Measurements from ENCODE around the gene RGR. TPM values are rescaled to one million over a fixed set of nuclear protein-coding genes. Genes with fewer than 3 reads are reported as not detected.

RGR gene
- total RNA-seq, result 2.4 TPM

- peak; percentile 74 for DNase-seq (ENCODE audit: low spot score)
- peak; percentile 94 for ATAC-seq
- intact Hi-C loops (cut with DNase I), result no loop called here
Measured at GRCh38 chr10:84244651-84245270, at the start of gene RGR. Gene RGR, plus strand, starts transcription at chr10:84245053. Its CDS starts 38 bp downstream, at chr10:84245091.

DNA sequence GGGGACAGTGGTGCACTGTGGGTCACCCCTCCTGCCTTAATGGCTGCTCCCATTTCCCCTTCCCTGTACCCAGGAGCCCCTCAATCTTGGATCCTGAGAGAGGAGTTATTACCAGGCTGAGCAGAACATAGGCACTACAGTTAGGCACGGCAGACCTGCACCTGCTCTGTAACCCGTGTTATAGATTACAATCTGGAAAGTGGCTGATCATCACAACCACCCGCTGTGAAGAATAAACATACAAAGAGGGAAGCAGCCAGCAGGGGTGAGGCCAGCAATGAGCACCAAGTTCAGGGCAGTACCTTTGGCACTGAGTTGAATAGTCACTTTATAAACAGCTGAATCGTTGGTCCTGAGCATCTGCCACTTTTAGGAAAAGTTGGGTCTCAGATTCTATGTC, 48.8 kb upstream of the RGR start:
- intact Hi-C loops (cut with DNase I), result no loop called here

GRCh38 chr10:84196941-84197340, 47.9 kb upstream of the RGR start:
- intact Hi-C loops (cut with DNase I), result no loop called here
- ATAC-seq (no peak), DNase-seq (ENCODE audit: low spot score) (no peak)

More for the DNA sequence above, 48.8 kb upstream of the RGR start:
- no peak for DNase-seq (ENCODE audit: low spot score)
- ATAC-seq, result no peak

DNA sequence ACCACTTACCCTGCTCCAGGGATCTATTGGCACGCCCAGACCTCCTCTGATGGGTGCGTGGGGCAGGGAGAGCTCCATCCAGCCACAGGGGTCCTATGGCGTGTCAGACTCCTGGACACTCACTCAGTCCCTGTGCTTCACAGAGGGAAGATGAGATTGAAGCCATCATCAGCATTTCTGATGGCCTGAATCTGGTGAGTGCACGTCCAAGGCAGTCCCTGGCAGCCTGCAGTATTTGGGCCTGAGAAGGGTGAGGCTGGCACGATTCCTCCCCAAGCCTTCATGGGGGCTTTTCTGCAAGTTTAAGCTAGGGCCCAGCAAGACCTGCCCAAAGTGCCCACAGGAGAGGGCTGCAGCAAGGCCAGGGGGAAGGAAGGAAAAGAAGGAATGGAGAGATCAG, 47.2 kb upstream of the RGR start:
- intact Hi-C loops (cut with DNase I), result no loop called here
- ATAC-seq (no peak), DNase-seq (ENCODE audit: low spot score) (no peak)

GRCh38 chr10:84198206-84198915, 46.5 kb upstream of the RGR start:
- DNase-seq (ENCODE audit: low spot score) (no peak), ATAC-seq (no peak)

GRCh38 chr10:84200537-84201243, 44.2 kb upstream of the RGR start:
- DNase-seq (ENCODE audit: low spot score) (no peak), ATAC-seq (no peak)
- intact Hi-C loops (cut with DNase I), result no loop called here

More at GRCh38 chr10:84198206-84198915, 46.5 kb upstream of the RGR start:
- intact Hi-C loops (cut with DNase I), result no loop called here

DNA sequence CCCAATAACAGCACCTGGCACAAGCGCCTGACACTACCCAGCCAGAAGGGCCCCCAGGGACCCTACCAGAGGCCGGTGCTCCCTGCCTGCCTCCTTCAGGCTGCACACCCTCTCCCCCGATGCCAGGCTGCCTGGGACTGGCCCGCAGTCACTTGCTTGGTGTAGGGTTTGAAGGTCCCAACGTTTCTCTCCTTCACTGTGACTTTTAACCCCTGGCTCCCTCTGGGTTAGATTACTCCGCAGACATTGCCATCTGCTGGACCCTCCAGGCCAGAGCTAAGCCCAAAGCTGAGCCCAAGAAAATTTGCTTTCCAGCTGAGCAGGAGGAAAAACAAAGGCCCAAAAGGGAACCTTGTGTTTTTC, 43.6 kb upstream of the RGR start:
- intact Hi-C loops (cut with DNase I), result no loop called here
- DNase-seq (ENCODE audit: low spot score) (no peak), ATAC-seq (no peak)

DNA sequence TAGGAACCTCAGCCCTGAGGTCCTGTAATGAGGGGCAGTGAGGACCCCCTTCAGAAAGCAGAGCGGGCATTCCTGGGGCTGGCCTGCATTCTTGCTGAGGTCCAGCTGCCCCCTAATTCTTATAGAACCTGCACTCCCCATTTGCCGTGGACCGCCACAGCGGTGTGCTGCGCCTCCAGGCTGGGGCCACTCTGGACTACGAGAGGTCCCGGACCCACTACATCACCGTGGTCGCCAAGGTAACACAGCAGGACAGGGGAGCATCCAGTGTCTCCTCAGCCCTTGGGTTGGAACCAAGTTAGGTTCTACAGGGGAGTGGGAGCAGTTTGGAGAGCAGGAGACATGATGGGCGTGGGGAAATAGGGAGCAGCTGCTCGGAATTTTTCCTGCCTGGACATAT, 43.2 kb upstream of the RGR start:
- intact Hi-C loops (cut with DNase I), result no loop called here
- DNase-seq (ENCODE audit: low spot score), result no peak

GRCh38 chr10:84202349-84202748, 42.5 kb upstream of the RGR start:
- no peak for ATAC-seq
- intact Hi-C loops (cut with DNase I), result no loop called here
- DNase-seq (ENCODE audit: low spot score), result no peak

More for the DNA sequence above, 43.2 kb upstream of the RGR start:
- ATAC-seq, result no peak

DNA sequence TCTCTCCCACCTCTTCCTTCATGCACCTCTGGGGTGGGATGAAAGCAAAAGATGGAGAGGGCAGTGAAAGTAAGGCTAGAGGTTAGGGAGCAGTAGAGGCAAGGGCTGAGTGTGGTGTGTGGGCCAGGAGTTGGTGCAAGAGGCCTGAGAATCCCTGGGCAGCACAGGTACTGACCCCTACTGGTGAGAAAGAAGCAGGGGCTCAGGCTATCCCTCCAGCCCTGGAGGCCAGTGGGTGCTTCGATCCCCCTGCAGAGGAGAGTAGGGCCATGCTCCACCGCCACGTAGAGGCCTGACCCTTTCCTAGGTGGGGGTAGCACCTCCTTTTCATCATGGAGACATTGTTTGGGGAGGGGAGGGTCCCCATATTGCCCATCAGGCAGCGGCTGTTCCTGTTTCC, 40.7 kb upstream of the RGR start:
- ATAC-seq (no peak), DNase-seq (ENCODE audit: low spot score) (no peak)
- intact Hi-C loops (cut with DNase I), result no loop called here

DNA sequence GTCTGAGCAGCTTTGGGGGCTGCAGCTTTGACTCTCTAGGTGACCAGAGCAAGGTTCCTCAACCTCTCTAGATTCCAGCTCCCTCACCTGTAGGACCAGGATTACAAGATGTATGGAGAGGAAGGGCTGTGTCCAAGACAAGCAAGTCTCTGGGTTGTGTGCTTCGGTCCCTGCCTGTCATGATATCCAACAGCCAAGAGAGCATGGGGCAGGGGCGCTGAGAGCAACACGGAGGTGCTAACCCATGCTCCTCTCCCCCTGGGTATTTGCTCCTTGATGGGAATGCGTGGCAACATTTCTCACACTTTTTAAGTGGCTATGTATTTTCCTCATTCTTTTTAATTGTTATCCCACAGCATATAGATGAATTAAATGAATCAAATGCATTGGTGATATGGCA, 40.2 kb upstream of the RGR start:
- DNase-seq (ENCODE audit: low spot score) (peak; percentile 25), ATAC-seq (no peak)
- intact Hi-C loops (cut with DNase I), result no loop called here

DNA sequence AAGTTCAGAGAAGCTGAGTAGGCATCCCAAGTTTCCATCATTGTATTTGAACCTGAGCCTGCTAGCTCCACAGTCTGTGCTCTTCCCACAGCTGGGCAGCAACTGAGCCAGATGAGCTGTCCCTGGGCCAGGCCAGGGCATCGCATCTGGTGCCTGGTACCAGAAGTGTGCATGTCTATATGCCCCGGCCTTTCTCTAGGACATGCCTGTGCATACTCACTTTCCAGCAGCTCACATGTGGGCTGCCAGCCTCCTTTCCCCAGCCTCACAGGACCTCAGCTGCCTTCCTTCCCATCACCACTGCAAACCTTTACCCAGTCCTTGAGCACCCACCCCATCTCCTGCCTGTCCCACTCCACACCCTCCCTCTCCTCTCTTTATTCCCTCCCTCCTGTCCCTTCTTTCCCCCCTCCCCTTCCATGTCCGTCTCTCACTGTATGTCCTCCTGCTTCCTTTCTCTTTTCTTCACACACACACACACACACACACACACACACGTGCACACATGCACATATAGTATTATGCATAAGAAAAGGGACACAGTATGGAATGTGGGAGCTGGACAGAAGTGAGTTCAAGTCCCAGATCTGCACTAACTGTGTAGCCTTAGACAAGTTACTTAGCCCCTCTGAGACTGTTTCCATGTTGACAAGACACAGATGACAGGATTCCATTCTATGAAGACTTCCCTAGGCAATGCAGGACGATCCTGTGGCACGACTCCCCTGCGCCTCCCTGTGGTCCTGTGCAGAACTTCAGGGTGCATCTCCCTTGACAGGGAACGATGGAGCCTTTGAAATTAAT, 39.6 kb upstream of the RGR start:
- intact Hi-C loops (cut with DNase I), result no loop called here
- DNase-seq (ENCODE audit: low spot score) (peak; percentile 58), ATAC-seq (no peak)

DNA sequence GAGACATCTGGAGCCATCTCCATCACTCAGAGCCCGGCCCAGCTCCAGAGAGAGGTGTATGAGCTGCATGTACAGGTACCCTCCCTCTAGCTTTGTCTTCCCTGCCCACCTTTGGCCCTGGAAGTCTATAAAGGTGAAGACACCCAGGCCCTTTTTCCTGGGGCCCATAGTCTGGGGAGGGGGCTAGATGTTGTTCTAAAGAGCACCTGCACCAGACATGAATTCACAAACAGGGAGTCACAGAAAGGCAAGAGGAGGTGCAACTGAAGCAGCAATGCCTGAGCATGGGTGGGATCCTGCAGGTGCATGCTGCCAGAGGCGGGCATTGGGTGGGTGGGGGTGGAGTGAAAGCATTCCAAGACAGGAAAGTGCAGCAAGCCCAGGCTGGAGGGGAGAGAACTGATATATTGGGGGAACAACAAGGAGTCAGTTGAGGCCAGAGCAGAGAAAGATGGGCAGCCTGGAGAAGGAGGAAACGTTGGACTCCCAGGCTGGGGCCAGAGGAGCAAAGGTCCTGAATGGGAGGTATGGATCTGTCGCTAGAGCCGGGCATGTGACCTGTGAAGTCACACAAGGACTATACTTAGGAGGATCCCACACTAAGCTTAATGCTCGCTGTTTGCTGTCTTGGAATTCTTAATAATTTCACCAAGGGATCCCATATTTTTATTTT, 38.9 kb upstream of the RGR start:
- no peak for DNase-seq (ENCODE audit: low spot score)
- ATAC-seq, result no peak
- intact Hi-C loops (cut with DNase I), result no loop called here

DNA sequence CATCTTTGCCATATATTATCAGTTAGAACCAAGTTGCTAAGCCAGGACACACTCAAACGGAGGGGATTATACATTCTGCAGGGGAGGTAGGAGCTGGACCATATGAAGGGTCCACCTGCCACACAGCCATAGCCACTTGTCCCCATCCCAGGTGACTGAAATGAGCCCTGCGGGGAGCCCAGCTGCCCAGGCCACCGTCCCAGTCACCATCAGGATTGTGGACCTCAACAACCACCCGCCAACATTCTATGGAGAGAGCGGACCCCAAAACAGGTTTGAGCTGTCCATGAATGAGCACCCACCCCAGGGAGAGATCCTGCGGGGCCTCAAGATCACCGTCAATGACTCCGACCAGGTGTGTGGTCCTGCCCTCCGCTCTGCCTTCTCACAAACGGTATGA, 36.8 kb upstream of the RGR start:
- intact Hi-C loops (cut with DNase I), result no loop called here
- ATAC-seq, result no peak
- DNase-seq (ENCODE audit: low spot score), result no peak

GRCh38 chr10:84211566-84211965, 33.3 kb upstream of the RGR start:
- intact Hi-C loops (cut with DNase I), result no loop called here
- DNase-seq (ENCODE audit: low spot score), result no peak
- ATAC-seq, result no peak

DNA sequence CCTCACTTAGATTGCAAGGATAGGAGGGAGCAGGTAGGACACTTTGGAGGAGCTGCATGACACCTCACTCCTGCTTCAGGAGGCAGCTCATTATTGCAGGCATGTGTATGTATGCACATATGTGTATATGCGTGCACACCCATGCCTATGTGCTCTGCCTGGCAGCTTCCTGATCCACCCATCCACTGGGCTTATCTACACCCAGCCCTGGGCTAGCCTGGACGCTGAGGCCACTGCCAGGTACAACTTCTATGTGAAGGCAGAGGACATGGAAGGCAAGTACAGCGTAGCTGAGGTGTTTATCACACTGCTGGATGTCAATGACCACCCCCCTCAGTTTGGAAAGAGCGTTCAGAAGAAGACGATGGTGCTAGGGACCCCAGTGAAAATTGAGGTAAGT, 32.8 kb upstream of the RGR start:
- no peak for DNase-seq (ENCODE audit: low spot score)
- intact Hi-C loops (cut with DNase I), result no loop called here
- no peak for ATAC-seq

DNA sequence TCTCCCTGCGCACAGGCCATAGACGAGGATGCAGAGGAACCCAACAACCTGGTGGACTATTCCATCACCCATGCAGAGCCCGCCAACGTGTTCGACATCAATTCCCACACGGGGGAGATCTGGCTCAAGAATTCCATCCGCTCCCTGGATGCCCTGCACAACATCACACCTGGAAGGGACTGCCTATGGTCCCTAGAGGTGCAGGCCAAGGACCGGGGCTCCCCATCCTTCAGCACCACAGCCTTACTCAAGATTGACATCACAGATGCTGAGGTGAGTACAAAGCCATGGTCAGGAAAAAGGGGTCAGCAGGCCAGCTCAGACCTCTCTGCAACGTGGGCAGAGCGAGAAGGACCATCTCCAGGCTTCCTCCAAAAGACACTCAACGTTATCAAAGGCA, 31.8 kb upstream of the RGR start:
- ATAC-seq (no peak), DNase-seq (ENCODE audit: low spot score) (no peak)
- intact Hi-C loops (cut with DNase I), result no loop called here

- no peak for ATAC-seq
- intact Hi-C loops (cut with DNase I), result no loop called here
- no peak for DNase-seq (ENCODE audit: low spot score)
Measured at GRCh38 chr10:84214046-84214572, 30.7 kb upstream of the RGR start.
